HEK293 (cell line): ENCODE measurements around the gene TRAPPC6A.
A peak's percentile ranks its signal among the peaks of the same experiment; 100 is the strongest.

Experiments
- ATF2 ChIP-seq: fragments of 450-650 bp; formaldehyde crosslinking; IDR thresholded peaks from 2 replicates; pipeline ENCODE4 v1.5.1; 2016; ENCODE audit warnings: missing biosample characterization, missing genetic modification characterization, low read depth
- CTCF ChIP-seq: fragments of 450-650 bp; formaldehyde crosslinking; IDR thresholded peaks from 2 replicates; pipeline ENCODE4 v1.5.1; 2016; ENCODE audit warnings: missing biosample characterization, missing genetic modification characterization
- ELK4 ChIP-seq: IDR thresholded peaks from 2 replicates; pipeline ENCODE4 v1.6.1; 2011; ENCODE audit warnings: mild to moderate bottlenecking, low read depth, low read length, borderline replicate concordance
- KLF16 ChIP-seq: fragments of 450-650 bp; formaldehyde crosslinking; IDR thresholded peaks from 2 replicates; pipeline ENCODE4 v1.5.1; 2017; ENCODE audit warnings: missing biosample characterization, missing genetic modification characterization
- KLF17 ChIP-seq: fragments of 450-650 bp; formaldehyde crosslinking; IDR thresholded peaks from 2 replicates; pipeline ENCODE4 v1.5.1; 2016; ENCODE audit warnings: missing biosample characterization, missing genetic modification characterization
- PRDM10 ChIP-seq: fragments of 450-650 bp; formaldehyde crosslinking; IDR thresholded peaks from 2 replicates; pipeline ENCODE4 v1.5.1; 2016; ENCODE audit warnings: missing biosample characterization, missing genetic modification characterization
- TCF7L2 ChIP-seq: IDR thresholded peaks from 2 replicates; pipeline ENCODE4 v1.6.1; 2011; ENCODE audit warnings: low read depth, mild to moderate bottlenecking, inconsistent platforms, low read length, moderate library complexity, borderline replicate concordance
- YY1 ChIP-seq: fragments of 450-650 bp; formaldehyde crosslinking; IDR thresholded peaks from 2 replicates; pipeline ENCODE4 v1.5.1; 2018; ENCODE audit warnings: missing biosample characterization, missing genetic modification characterization
- ZBTB17 ChIP-seq: fragments of 450-650 bp; formaldehyde crosslinking; IDR thresholded peaks from 2 replicates; pipeline ENCODE4 v1.5.1; 2016; ENCODE audit warnings: missing biosample characterization, missing genetic modification characterization
- ZNF223 ChIP-seq: fragments of 450-650 bp; formaldehyde crosslinking; IDR thresholded peaks from 2 replicates; pipeline ENCODE4 v1.5.1; 2016; ENCODE audit warnings: missing biosample characterization, missing genetic modification characterization
- ZNF571 ChIP-seq: fragments of 450-650 bp; formaldehyde crosslinking; IDR thresholded peaks from 2 replicates; pipeline ENCODE4 v1.5.0; 2017; ENCODE audit warnings: missing biosample characterization, missing genetic modification characterization

GRCh38 chr19:45161738-45162607 lies 16.1 kb downstream of the TRAPPC6A start:
- no peak for TF ChIP-seq YY1
- no peak for TF ChIP-seq ELK4
- TF ChIP-seq PRDM10 (tag by site-specific recombination) = no peak
- peak; percentile 78 for TF ChIP-seq CTCF
- TF ChIP-seq ATF2 (tag by site-specific recombination) = no peak
- no peak for TF ChIP-seq TCF7L2
- peak; percentile 59; the same call in 1 of the 2 replicates for TF ChIP-seq ZNF223 (tag by site-specific recombination)
- TF ChIP-seq KLF17 (tag by site-specific recombination) = no peak
- TF ChIP-seq ZBTB17 = no peak
- no peak for TF ChIP-seq KLF16 (tag by site-specific recombination)
- no peak for TF ChIP-seq ZNF571 (tag by site-specific recombination)
